ENCODE results near the gene DERL2. TPM values are rescaled to one million over a fixed set of nuclear protein-coding genes. Genes with fewer than 3 reads are reported as not detected.
A peak's percentile ranks its signal among the peaks of the same experiment; 100 is the strongest.

DERL2 gene
- polyA plus RNA-seq (ENCODE audit: insufficient read length) = 88.2 TPM
- long read RNA-seq, donor 1, full-length matches to known transcripts = 31 of 31 reads
- long read RNA-seq, donor 1, partial matches to known transcripts = 0 of 31 reads
- long read RNA-seq, donor 1, other reads (novel, unspliced or antisense) = 0 of 31 reads
- long read RNA-seq, donor 2, full-length matches to known transcripts = 21 of 21 reads
- long read RNA-seq, donor 2, partial matches to known transcripts = 0 of 21 reads
- long read RNA-seq, donor 2, other reads (novel, unspliced or antisense) = 0 of 21 reads
- long read RNA-seq, donor 3, full-length matches to known transcripts = 25 of 25 reads
- long read RNA-seq, donor 3, partial matches to known transcripts = 0 of 25 reads
- long read RNA-seq, donor 3, other reads (novel, unspliced or antisense) = 0 of 25 reads
- long read RNA-seq, donor 4 = 0 reads
- long read RNA-seq, donor 5, full-length matches to known transcripts = 57 of 65 reads
- long read RNA-seq, donor 5, partial matches to known transcripts = 0 of 65 reads
- long read RNA-seq, donor 5, other reads (novel, unspliced or antisense) = 8 of 65 reads
- long read RNA-seq, donor 6, full-length matches to known transcripts = 39 of 39 reads
- long read RNA-seq, donor 6, partial matches to known transcripts = 0 of 39 reads
- long read RNA-seq, donor 6, other reads (novel, unspliced or antisense) = 0 of 39 reads
- long read RNA-seq, donor 7, full-length matches to known transcripts = 35 of 35 reads
- long read RNA-seq, donor 7, partial matches to known transcripts = 0 of 35 reads
- long read RNA-seq, donor 7, other reads (novel, unspliced or antisense) = 0 of 35 reads
- long read RNA-seq, donor 8, full-length matches to known transcripts = 27 of 27 reads
- long read RNA-seq, donor 8, partial matches to known transcripts = 0 of 27 reads
- long read RNA-seq, donor 8, other reads (novel, unspliced or antisense) = 0 of 27 reads

GRCh38 chr17:5485270-5486205 is at the start of gene DERL2:
DERL2 (minus strand) TSS chr17:5486178; CDS start chr17:5486161, 17 bp downstream.
- no peak for DNase-seq

DNA sequence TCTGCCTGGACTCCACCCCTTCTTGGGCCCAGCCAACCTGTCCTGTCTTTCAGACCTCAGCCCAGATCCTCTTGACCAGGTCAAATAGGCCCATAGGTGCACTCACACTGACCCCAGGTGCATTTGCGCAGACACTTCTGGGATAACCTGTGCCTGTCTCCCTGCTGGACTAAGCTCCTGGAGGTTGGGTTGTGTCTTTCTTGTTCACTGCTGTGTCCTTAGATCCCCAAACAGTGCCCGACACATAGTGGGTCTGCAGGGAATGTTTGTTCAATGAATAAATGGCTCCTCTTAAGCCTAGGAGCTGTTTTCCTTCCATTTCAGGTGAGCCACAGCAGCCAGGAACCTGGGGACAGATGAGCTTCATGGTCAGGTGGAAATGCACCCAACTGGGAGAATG is 49.5 kb upstream of the DERL2 start:
- DNase-seq = no peak

- DNase-seq = no peak
These were observed 47.7 kb upstream of the DERL2 start for GRCh38 chr17:5533486-5534315.

- no peak for DNase-seq
These were observed 46.6 kb upstream of the DERL2 start for GRCh38 chr17:5532581-5532980.

DNA sequence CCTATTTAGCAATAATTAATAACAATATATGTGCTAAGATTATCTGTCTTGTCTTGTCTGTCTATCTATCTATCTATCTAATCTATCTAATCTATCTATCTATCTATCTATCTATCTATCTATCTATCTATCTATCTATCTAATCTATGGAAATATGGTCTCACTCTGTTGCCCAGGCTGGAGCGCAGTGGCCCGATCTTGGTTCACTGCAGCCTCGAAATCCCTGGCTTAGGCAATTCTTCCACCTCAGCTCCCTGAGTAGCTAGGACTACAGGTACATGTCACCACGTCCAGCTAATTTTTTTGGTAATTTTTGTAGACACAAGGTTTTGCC is 45.1 kb upstream of the DERL2 start:
- DNase-seq = no peak

- DNase-seq = no peak
These were observed 44.5 kb upstream of the DERL2 start for GRCh38 chr17:5530265-5531084.

DNA sequence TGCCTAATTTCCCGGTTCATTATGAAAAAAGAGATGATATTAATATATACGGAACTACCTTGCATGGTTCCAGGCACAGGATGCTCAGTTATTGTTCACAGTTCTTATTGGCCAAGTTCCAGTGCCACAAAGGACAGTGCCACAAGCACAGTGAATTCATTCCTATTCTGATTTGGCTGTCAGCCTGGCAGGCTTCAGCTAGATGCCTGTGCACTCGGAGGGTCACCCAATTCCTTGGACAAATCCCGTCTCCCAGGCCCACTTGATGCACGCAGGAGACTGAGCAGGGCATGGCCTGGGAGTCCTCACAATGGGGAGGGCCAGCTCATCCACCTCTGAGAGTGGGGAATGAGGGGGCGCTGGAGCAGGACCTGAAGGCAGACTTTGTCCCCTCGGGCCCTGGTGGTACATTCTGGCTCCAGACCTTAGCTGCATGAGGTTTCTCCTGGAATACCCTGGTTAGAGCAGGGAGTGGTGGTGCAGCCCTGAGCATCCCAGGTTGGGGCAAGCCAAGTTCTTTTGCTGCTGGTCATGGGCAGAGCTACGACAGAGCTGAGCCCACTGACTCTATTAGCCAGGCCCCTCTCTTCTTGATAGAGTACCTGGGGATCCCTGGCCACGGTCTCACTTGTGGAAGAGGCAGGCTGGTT is 41.7 kb upstream of the DERL2 start:
- no peak for DNase-seq

DNA sequence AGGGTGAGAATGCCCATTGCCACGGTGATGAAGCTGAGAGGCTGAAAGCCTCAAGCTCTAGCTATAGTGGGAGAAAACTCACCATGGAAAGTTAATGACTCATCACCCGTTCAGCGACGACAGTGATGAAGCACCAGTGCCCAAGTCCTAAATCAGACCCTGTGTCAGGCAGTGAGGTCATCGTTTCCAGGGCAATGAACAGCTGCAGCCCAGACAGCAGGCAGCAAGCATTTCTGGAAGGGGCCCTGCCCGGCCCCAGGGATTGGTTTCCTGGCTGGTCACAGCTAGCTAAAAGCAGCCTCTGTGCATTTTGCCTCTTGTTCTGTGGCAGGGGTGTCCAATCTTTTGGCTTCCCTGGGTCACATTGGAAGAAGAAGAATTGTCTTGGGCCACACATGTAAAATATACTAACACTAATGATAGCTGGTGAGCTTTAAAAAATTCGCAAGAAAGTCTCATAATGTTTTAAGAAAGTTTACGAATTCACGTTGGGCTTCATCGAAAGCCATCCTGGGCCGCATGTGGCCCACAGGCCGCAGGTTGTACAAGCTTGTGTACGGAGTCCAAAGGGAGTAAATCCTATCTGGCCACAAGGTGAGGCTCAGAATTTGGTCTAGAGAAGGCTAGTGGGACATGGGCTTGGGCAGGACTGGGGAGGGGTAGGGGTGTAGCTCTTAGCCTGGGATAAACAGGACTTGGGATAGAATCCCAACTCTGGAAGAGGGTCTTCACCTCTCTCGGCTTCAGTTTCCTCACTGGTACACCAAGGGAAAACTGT is 41.0 kb upstream of the DERL2 start:
- peak; percentile 92 for DNase-seq

- no peak for DNase-seq
These were observed 37.3 kb upstream of the DERL2 start for GRCh38 chr17:5523249-5523648.

- no peak for DNase-seq
These were observed 36.5 kb upstream of the DERL2 start for GRCh38 chr17:5522476-5522875.

GRCh38 chr17:5516060-5516792 is 30.2 kb upstream of the DERL2 start:
- DNase-seq = no peak

- no peak for DNase-seq
These were observed 29.0 kb upstream of the DERL2 start for GRCh38 chr17:5514976-5515375.

DNA sequence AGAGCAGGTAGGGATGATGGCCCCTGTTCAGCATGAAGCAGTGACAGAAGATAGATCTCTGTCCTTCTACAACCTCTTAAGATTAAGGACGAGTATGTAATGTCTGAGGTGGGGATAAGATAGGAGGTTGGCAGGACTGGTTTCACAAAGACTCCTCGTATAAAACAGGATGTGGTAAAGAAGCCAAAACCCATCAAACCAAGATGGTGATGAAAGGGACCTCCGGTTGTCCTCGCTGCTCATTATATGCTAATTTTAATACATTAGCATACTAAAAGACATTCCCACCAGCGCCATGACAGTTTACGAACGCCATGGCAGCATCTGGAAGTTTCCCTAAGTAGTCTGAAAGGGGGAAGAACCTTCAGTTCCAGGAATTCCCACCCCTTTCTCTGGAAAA is 27.6 kb upstream of the DERL2 start:
- no peak for DNase-seq

- peak; percentile 71 for DNase-seq
These were observed 25.6 kb upstream of the DERL2 start for GRCh38 chr17:5511401-5512225.

- DNase-seq = no peak
These were observed 24.8 kb upstream of the DERL2 start for GRCh38 chr17:5510771-5511170.

DNA sequence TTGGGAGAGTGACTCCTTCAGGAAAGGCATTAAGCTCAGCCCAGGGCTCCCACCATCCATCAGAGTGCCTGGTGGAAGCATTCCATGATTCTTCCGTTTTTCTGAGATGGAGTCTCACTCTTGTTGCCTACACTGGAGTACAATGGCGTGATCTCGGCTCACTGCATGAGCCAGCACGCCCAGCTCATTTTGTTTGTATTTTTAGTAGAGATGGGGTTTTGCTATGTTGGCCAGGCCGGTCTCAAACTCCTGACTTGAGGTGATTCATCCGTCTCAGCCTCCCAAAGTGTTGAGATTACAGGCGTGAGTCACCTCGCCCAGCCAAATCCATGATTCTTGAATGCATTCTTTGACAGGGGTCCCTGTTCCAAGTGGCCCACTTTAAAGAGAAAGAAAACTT is 23.5 kb upstream of the DERL2 start:
- no peak for DNase-seq

GRCh38 chr17:5508810-5509209 is 22.8 kb upstream of the DERL2 start:
- no peak for DNase-seq
